WI38 (cell line): ENCODE results near the gene COL6A6.

Experiments
- H3K4me3 ChIP-seq: 2 replicates; pipeline ENCODE4 v1.5.1; 2011; ENCODE audit warnings: low read depth, mild to moderate bottlenecking, control low read depth, low read length
- CTCF ChIP-seq: IDR thresholded peaks from 2 replicates; pipeline ENCODE4 v1.5.1; 2012; ENCODE audit warnings: low read depth, mild to moderate bottlenecking, control low read depth, low read length

The COL6A6 gene

GRCh38 chr3:130515755-130516154 lies 1.2 kb upstream of the COL6A6 start:
- TF ChIP-seq CTCF: no peak
- H3K4me3 ChIP-seq: no peak overlapping the region

- H3K4me3 ChIP-seq: no peak overlapping the region
- no peak for TF ChIP-seq CTCF
These were observed 625 bp downstream of the COL6A6 start for GRCh38 chr3:130517602-130518001.

- no peak for TF ChIP-seq CTCF
- no peak overlapping the region for H3K4me3 ChIP-seq
These were observed 2.8 kb downstream of the COL6A6 start for GRCh38 chr3:130519754-130520153.

GRCh38 chr3:130522399-130522798 lies 5.4 kb downstream of the COL6A6 start:
- TF ChIP-seq CTCF: no peak
- H3K4me3 ChIP-seq: no peak overlapping the region

GRCh38 chr3:130527426-130527825 lies 10.4 kb downstream of the COL6A6 start:
- H3K4me3 ChIP-seq: no peak overlapping the region
- no peak for TF ChIP-seq CTCF

GRCh38 chr3:130528120-130528519 lies 11.1 kb downstream of the COL6A6 start:
- no peak for TF ChIP-seq CTCF
- H3K4me3 ChIP-seq: no peak overlapping the region

GRCh38 chr3:130529486-130530215 lies 12.7 kb downstream of the COL6A6 start:
- no peak overlapping the region for H3K4me3 ChIP-seq
- TF ChIP-seq CTCF: no peak
